AG04449 (cell line): ENCODE results near the gene TSPYL4.

Source experiments
- CTCF ChIA-PET: fragments of 350-600 bp; formaldehyde crosslinking; extraction: SDS; loops from one replicate; lab custom pipeline; 2021; ENCODE audit warnings: antibody characterized with exemption; lab: Yijun Ruan, JAX
- POLR2A ChIA-PET: fragments of 400-600, 350-600 bp; formaldehyde crosslinking; extraction: SDS; loops from one replicate; lab custom pipeline; 2020; ENCODE audit warnings: antibody characterized with exemption, inconsistent platforms; lab: Yijun Ruan, JAX
- DNase-seq: peaks from one replicate; pipeline ENCODE4 v3.0.0-alpha.2; 2010; ENCODE audit warnings: low read depth, low spot score
- H3K4me3 ChIP-seq: 2 replicates; pipeline ENCODE4 v1.5.1; 2011; ENCODE audit warnings: low read depth, mild to moderate bottlenecking, control low read depth, low read length
- TF ChIP-seq, protein P1 (sequence below): IDR thresholded peaks from one replicate; pipeline ENCODE4 v1.5.1; 2011; ENCODE audit warnings: mild to moderate bottlenecking, moderate library complexity, low read length, control low read depth, inconsistent platforms; ENCODE audit not compliant: insufficient read depth; ENCODE audit errors: missing control alignments

The TSPYL4 gene

DNA sequence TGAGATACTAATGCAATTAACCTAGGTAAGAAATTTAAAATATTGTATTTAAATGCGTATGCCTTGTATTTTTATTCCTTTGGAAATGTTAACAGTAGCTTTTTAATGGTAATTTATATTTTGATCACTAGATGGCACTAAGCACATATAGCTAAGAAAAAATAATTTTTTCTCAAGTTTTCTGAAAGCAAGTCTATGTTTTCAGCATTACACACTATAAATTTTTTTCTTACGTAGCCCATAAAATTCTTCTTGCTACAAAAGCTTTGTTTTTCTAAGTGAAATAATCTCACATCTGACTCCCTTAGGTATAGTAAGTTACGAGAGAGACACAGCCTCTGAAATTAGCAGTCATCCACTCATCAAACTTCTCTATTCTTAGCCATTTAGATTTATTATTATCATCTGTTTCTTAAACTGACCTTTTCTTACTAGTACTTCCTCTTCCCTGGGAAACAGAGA, 35.7 kb downstream of the TSPYL4 start:
- no peak for DNase-seq
- POLR2A ChIA-PET, result no interaction called here
- TF ChIP-seq, protein P1, sequence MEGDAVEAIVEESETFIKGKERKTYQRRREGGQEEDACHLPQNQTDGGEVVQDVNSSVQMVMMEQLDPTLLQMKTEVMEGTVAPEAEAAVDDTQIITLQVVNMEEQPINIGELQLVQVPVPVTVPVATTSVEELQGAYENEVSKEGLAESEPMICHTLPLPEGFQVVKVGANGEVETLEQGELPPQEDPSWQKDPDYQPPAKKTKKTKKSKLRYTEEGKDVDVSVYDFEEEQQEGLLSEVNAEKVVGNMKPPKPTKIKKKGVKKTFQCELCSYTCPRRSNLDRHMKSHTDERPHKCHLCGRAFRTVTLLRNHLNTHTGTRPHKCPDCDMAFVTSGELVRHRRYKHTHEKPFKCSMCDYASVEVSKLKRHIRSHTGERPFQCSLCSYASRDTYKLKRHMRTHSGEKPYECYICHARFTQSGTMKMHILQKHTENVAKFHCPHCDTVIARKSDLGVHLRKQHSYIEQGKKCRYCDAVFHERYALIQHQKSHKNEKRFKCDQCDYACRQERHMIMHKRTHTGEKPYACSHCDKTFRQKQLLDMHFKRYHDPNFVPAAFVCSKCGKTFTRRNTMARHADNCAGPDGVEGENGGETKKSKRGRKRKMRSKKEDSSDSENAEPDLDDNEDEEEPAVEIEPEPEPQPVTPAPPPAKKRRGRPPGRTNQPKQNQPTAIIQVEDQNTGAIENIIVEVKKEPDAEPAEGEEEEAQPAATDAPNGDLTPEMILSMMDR, result peak; percentile 1
- CTCF ChIA-PET, result interaction anchor here (0.8 to 10.3 kb wide), 38 partner anchors 8 to 752 kb away, joined by 3 to 143 read pairs (median 5); partner anchors contain the start of genes RWDD1 and TSPYL4
- H3K4me3 ChIP-seq, result no peak overlapping the region

DNA sequence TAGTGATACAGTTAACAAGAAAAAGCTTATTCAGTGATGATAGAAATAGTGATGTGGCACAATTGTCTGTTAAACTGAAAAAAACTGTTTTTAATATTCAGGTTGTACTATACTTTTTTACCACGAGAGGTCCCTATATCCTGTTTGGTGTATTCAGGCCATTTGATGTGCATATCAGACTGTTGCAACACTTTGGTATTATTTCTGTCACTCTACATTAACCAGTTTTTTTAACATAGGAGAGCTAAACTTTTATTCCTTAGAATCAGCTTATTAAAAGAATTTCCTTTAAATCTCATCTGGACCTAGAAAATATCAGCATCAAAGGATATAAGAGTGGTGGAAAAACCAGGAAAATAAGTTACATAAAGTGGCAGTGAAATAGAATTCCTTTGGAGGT, 36.8 kb downstream of the TSPYL4 start:
- POLR2A ChIA-PET, result interaction anchor here (0.7 kb wide), 1 partner anchor 355 kb away, joined by 3 read pairs; no protein-coding TSS in a partner anchor
- H3K4me3 ChIP-seq, result no peak overlapping the region
- TF ChIP-seq, protein P1, result peak; percentile 30
- CTCF ChIA-PET, result interaction anchor here (0.6 to 10.3 kb wide), 63 partner anchors 8 to 631 kb away, joined by 3 to 143 read pairs (median 5); partner anchors contain the start of genes CALHM4, FAM162B, TSPYL1 and TSPYL4
- no peak for DNase-seq

DNA sequence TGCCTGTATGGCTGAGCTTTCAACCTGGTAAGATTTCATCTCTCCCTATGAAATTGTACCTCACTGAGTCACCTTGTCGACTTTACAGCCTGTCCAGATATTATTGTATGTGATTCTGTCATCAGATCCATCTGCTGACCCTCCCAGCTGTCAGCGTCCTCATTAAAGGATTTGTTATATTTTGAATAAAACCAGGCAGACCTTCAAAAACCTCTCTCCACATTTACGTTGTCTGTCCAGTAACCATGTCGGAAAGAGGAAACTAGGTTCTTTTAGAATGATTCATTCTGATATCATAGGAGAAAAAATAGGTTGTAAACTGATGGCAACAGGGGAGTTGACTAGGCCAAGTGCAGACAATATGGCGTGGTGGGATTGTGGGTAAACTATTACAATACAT, 38.5 kb downstream of the TSPYL4 start:
- POLR2A ChIA-PET, result no interaction called here
- TF ChIP-seq, protein P1, result no peak
- CTCF ChIA-PET, result interaction anchor here (0.7 to 4.5 kb wide), 8 partner anchors 9 to 355 kb away, joined by 3 to 46 read pairs (median 4); no protein-coding TSS in a partner anchor

DNA sequence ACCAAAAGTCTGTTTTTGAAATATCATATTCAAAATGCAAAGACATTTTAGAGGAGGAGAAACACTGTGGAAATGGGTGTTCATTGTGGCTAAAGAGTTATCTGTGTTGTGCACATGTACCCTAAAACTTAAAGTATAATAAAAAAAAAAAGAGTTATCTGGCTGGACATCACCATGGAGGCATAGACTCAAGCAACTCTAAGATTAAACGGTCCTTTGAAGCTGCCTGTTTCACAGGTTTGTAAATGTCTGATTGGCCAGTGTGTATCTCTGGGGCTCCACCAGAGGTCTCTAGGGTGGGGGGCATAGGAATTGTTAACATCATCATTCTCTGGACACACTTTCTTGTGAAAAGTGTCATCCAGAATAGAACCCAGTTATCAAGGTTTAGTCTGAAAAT, 39.2 kb downstream of the TSPYL4 start:
- POLR2A ChIA-PET, result no interaction called here
- TF ChIP-seq, protein P1, result no peak

More for the DNA sequence above, 38.5 kb downstream of the TSPYL4 start:
- DNase-seq, result no peak
- no peak overlapping the region for H3K4me3 ChIP-seq

DNA sequence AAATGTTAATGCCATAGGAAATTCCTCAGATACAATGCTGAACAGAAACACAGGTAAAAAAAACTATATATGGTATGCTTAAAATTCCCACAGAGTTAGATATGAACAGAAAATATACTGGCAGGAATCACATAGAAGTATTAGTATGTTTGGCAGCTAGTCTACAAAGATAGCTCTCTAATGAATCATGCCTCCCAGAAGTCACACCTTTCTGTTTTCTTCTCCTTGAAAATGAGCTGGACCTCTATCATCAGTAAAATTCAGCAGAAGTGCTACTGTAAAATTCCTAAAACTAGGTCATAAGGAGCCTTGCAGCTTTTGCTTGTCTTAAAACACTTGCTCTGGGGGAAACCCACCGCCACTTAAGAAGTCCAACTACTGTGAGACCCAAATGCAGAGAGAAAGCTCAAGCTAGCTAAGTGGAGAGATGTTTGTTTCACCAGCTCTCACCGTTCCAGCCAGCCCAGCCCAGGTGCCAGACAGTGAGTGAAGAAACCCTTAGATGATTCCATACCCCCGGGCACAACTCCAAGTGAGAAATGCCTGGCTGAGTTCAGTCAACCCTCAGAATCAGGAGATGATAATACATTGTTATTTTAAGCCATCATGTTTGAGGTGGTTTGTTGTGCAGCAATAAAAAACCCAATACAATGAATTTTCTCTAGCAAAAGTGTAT, 43.0 kb downstream of the TSPYL4 start:
- TF ChIP-seq, protein P1, result no peak
- POLR2A ChIA-PET, result no interaction called here
- no peak for DNase-seq
- H3K4me3 ChIP-seq, result no peak overlapping the region
- CTCF ChIA-PET, result interaction anchor here (0.7 to 1.5 kb wide), 3 partner anchors 9 to 435 kb away, joined by 3 read pairs; no protein-coding TSS in a partner anchor

More for the DNA sequence above, 39.2 kb downstream of the TSPYL4 start:
- CTCF ChIA-PET, result interaction anchor here (0.8 to 4.5 kb wide), 9 partner anchors 9 to 356 kb away, joined by 3 to 46 read pairs (median 4); no protein-coding TSS in a partner anchor
- no peak overlapping the region for H3K4me3 ChIP-seq
- DNase-seq, result no peak

DNA sequence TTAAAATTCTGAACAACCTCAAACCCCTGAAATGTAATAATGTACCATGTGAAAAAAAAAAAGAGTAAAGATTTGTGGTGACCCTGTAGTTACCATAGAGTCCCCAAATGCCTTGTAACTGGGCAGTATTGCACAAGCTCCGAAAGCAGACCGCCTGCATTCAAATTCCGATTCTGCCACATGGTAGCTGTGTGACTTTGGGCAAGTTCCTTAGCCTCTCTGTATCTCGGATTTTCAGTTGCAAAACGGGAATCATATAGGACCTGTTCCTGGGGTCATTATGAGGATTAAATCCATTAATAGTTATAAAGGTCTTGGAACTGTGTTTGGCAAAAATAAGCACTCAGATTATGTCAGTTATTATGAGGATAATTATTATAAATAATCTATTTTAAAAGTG, 43.6 kb downstream of the TSPYL4 start:
- no peak overlapping the region for H3K4me3 ChIP-seq
- TF ChIP-seq, protein P1, result no peak
- no peak for DNase-seq
- POLR2A ChIA-PET, result no interaction called here
- CTCF ChIA-PET, result interaction anchor here (0.8 to 1.5 kb wide), 4 partner anchors 8 to 98 kb away, joined by 3 read pairs; no protein-coding TSS in a partner anchor
